ENCODE results near the gene DDX10. TPM values are rescaled to one million over a fixed set of nuclear protein-coding genes. Genes with fewer than 3 reads are reported as not detected.

Gene DDX10
- polyA plus RNA-seq, 1 of the 3 experiments (the other 2 are of a cell fraction), result 35.8 TPM

- TF ChIP-seq PBX3 (IDR thresholded peaks at IDR 0.05) (no peak), NRF1 (IDR thresholded peaks at IDR 0.05; ENCODE audit: low read depth, low read length) (no peak), RXRA (IDR thresholded peaks at IDR 0.05; ENCODE audit: borderline replicate concordance, low read depth) (no peak), RFX5 (IDR thresholded peaks at IDR 0.05; ENCODE audit: low read length) (no peak), MXI1 (IDR thresholded peaks at IDR 0.05; ENCODE audit: low read depth, low read length) (no peak), FOXM1 (IDR thresholded peaks at IDR 0.05; ENCODE audit: low read depth) (no peak)
Observed at GRCh38 chr11:108890482-108891105, 225.7 kb downstream of the DDX10 start (continued).

- Histone ChIP-seq H3K4me3 (ENCODE audit: low read depth in 2 of 2, low read length in 1 of 2) (no peak overlapping the region), H2AFZ (ENCODE audit: low read depth) (no peak overlapping the region), H3K9ac (no peak overlapping the region), H4K20me1 (ENCODE audit: insufficient read depth) (no peaks in the 10 kb centered on the region), H3K27ac (ENCODE audit: low read depth in 2 of 2, low read length in 1 of 2) (no peak overlapping the region), H3K36me3 (replicated peaks in 1 of 2; ENCODE audit: control insufficient read depth in 1 of 2, insufficient read depth in 2 of 2, low read length in 1 of 2) (no peaks in the 10 kb centered on the region), H3K9me2 (no peaks in the 10 kb centered on the region), H3K27me3 (ENCODE audit: insufficient read depth) (no peaks in the 10 kb centered on the region), H3F3A (replicated peaks; ENCODE audit: insufficient read depth) (peaks cover 28% of the 10 kb centered on the region), H3K4me1 (ENCODE audit: control insufficient read depth in 1 of 2, insufficient read depth in 2 of 2, low read depth in 1 of 2, low read length in 1 of 2) (peaks cover 0 to 39% of the 10 kb centered on the region in 2 experiments; a peak in 3 of 4 replicates), H3K9me3 (no peaks in the 10 kb centered on the region), H3K4me2 (no peak overlapping the region), H3K79me2 (ENCODE audit: insufficient read depth) (peaks cover 3% of the 10 kb centered on the region; the same call in 1 of the 2 replicates)
- ChIA-PET POLR2A (no interaction called here), CTCF (no interaction called here)
- 83% methylated on average over 2 of the region's 2 CpGs for WGBS (ENCODE audit: low lambda C conversion rate)
- no peak for DNase-seq
- TF ChIP-seq IRF3 (IDR thresholded peaks at IDR 0.05; ENCODE audit: low read depth, low read length) (no peak), ZBTB33 (IDR thresholded peaks at IDR 0.05; ENCODE audit: borderline replicate concordance, low read depth) (no peak), RAD21 (IDR thresholded peaks at IDR 0.05; ENCODE audit: low read length) (no peak), REST (IDR thresholded peaks at IDR 0.05; ENCODE audit: low read depth, low read length) (no peak), GABPA (IDR thresholded peaks at IDR 0.05; ENCODE audit: low read depth) (no peak), PBX3 (IDR thresholded peaks at IDR 0.05) (no peak), SMC3 (IDR thresholded peaks at IDR 0.05; ENCODE audit: low read depth, low read length) (no peak), CHD2 (IDR thresholded peaks at IDR 0.05; ENCODE audit: low read length, partially characterized antibody) (no peak), YY1 (IDR thresholded peaks at IDR 0.05; ENCODE audit: low read depth) (no peak), RFX5 (IDR thresholded peaks at IDR 0.05; ENCODE audit: low read length) (no peak), JUND (IDR thresholded peaks at IDR 0.05) (no peak), USF2 (IDR thresholded peaks at IDR 0.05; ENCODE audit: borderline replicate concordance, low read depth, low read length) (no peak), RXRA (IDR thresholded peaks at IDR 0.05; ENCODE audit: borderline replicate concordance, low read depth) (no peak), EP300 (IDR thresholded peaks at IDR 0.05; ENCODE audit: borderline replicate concordance in 1 of 2, low read depth in 1 of 2, low read length in 1 of 2) (no peak), SIN3A (IDR thresholded peaks at IDR 0.05; ENCODE audit: borderline replicate concordance, low read depth, low read length) (no peak), NRF1 (IDR thresholded peaks at IDR 0.05; ENCODE audit: low read depth, low read length) (no peak)
Observed at GRCh38 chr11:108891143-108891542, 226.3 kb downstream of the DDX10 start.

Measured in SK-N-SH (cell line).